GM19452 (cell line): ENCODE data around the gene FTHL17.

Experiments used
- ATAC-seq: cut with Tn5 transposase; IDR thresholded peaks from one replicate; pipeline ENCODE4 v1.9.1; 2021; ENCODE audit not compliant: unreplicated experiment

The FTHL17 gene

GRCh38 chrX:31071725-31072124, at the start of gene FTHL17:
TSS of gene FTHL17 (minus strand) at chrX:31072041. CDS start at chrX:31071953, 88 bp downstream.
- no peak for ATAC-seq

- no peak for ATAC-seq
These were observed 45.4 kb upstream of the FTHL17 start for GRCh38 chrX:31117266-31117665.

- no peak for ATAC-seq
These were observed 43.6 kb upstream of the FTHL17 start for GRCh38 chrX:31115398-31115797.

GRCh38 chrX:31114858-31115257, 43.0 kb upstream of the FTHL17 start:
- no peak for ATAC-seq

DNA sequence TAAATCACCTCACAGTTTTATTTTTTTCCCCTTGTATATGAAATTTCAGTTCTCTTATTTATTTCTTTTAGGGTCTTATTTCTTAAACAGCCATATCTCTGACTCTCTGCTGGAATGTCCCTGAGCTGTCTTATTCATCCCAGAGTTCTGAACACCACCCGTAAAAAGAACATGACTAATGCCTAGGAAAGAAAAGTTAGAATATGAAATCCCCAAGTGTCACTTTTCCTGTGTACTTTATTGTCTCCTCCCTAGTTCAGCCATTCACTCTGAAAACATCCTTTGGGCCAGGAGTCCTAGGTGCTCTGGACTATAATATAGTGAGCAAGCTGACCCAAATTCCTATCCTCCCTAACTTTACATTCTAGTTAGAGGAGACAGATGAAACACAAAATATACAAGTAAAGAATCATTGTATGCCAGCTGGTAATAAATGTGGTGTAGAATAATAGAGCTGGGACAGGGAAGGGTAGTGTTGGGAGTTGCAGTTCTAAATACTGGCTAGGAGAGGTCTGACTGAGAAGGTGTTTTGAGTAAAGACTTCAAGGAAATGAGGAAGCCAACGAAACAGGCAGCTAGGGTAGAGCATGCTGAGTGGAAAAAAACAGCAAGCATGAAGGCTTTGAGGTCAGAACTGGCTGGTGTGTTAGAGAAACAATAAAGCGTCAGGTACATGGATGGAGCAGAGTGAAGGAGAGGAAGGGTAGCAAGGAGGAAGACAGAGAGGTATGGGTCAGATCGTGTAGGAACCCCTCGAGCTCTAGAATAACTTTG, 40.6 kb upstream of the FTHL17 start:
- no peak for ATAC-seq

DNA sequence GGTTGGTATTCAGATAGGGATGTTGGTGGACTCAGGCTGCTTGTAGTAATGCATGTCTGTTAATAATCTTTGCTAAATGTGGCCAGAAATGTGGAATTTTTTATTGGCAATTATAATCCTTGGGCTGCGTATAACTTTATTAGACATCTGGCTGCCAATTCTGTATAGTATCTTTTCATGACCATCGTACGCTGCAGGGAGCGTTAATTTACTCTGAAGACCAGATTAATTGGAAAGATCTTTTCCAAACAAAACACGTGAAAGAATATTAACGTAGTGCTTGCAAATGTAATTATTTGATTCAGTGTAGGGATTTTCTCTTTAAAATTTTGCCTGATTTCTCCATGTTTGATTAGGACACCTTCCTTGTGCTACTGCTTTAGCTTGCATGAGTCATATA, 38.8 kb upstream of the FTHL17 start:
- no peak for ATAC-seq

- ATAC-seq: peak; percentile 76
These were observed 27.8 kb upstream of the FTHL17 start for GRCh38 chrX:31099536-31100090.

GRCh38 chrX:31098079-31098478, 26.2 kb upstream of the FTHL17 start:
- ATAC-seq: no peak

GRCh38 chrX:31093639-31093975, 21.8 kb upstream of the FTHL17 start:
- no peak for ATAC-seq

- ATAC-seq: no peak
These were observed 21.3 kb upstream of the FTHL17 start for GRCh38 chrX:31092970-31093638.

- ATAC-seq: no peak
These were observed 20.6 kb upstream of the FTHL17 start for GRCh38 chrX:31092476-31092875.

DNA sequence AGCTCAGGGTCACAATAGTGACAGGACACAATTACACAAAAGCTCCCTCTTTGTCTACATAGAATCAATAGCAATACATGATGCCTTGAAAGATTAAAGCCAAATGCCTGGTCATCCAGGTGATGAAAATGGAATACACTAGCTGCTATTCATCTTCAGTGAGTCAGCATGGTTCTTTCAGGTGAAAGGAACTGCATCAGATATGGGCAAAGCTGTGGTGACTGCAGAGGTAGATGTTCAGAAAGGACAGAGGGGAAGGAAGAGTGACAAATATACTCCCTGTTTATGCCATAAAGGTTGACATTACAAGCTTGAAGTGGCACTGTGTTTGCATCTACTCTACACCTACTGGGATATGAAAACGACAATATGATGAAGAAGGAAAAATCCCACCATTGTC, 20.0 kb upstream of the FTHL17 start:
- no peak for ATAC-seq

DNA sequence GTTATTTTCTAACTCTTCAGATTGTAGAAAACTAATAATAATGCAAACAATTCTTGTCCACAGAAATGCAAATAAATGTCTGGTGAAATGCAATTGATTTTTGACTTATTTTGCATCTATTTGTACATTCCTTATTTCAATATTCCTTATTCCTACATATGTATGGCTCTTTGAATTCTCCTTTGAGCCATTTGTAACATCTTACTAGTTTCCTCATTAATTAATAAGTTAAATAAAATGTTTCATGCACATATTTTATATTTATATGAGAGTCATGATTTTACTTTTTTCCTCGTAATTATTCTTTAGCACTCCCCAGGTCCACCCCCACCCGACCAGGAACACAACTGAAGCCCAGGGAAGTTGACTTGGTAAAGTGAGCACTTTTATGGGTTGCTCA, 2.7 kb upstream of the FTHL17 start:
- ATAC-seq: no peak

DNA sequence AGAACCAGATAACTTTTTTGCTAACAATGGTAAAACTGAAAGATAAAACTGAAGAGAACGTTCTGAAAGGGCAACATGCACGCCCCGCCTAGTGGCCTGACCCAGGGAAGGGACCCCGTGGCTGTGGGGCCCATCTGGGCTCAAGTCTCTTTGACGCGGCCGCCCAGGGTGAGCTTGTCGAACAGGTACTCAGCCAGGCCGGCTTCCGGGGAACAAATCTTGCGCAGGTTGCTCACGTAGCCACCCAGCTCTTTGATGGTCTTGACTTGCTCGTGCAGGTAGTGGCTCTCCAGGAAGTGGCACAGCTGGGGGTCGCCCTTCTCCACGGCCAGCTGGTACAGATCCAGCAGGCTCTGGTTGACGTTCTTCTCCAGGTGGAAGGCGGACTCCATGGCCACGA, 579 bp downstream of the FTHL17 start:
- ATAC-seq: no peak

GRCh38 chrX:31070057-31070468, 1.8 kb downstream of the FTHL17 start:
- ATAC-seq: peak; percentile 68

GRCh38 chrX:31063114-31063513, 8.7 kb downstream of the FTHL17 start:
- no peak for ATAC-seq

DNA sequence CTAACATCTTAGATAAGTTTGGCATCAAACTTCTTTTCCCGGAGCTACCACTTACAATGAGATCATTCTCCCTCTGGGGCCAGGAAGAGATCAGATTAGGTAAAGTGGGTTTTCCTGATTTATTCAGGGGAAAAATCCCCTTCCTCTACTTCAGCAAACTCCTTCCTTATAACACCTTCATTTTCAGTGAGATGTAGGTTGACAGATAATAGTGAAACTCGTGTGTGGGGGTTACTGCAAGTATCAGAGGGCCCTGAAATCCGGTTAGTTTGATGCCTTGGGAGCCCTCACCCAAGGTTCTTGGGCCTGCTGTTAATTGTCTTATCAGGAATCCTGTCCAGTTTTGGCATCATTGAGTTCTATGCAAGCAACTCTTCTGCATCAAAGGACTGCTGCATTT, 10.8 kb downstream of the FTHL17 start:
- peak; percentile 69 for ATAC-seq

- no peak for ATAC-seq
These were observed 11.8 kb downstream of the FTHL17 start for GRCh38 chrX:31060016-31060415.

DNA sequence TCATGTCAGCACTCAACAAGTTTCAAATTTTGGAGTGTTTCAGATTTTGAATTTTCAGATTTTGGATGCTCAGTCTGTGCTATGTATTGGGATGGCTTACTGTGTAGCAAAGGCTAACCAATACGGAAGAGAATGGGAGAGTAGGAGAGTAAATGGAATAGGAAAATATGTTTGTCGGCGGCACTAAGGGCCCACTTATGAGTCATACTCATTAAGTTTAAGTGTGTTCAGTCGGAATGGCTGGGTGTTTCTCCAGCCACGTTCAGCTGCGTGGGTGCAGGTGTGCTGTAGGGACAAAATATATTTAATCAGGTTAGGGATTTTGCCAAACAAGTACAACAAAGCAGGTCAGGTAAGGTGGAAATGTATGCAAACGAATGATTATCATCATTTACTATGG, 13.6 kb downstream of the FTHL17 start:
- no peak for ATAC-seq

DNA sequence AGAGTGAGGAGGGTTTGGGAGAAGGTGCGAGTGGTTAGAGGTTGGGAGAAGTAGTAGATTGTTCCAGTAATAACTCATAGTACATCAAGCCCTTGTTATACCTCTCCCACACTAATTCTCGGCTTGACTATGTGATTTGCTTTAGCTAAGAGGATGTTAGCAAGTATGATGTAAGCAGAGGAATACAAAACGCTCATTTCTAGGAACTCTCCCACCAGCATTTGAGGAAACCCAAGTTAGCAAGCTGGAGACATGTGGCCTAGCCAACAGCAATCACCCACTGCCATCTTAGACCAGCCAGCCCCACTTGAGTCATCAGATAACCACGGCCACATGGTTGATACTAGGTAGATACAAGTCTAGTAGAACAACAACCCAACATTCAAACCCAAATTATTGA, 14.2 kb downstream of the FTHL17 start:
- ATAC-seq: no peak

DNA sequence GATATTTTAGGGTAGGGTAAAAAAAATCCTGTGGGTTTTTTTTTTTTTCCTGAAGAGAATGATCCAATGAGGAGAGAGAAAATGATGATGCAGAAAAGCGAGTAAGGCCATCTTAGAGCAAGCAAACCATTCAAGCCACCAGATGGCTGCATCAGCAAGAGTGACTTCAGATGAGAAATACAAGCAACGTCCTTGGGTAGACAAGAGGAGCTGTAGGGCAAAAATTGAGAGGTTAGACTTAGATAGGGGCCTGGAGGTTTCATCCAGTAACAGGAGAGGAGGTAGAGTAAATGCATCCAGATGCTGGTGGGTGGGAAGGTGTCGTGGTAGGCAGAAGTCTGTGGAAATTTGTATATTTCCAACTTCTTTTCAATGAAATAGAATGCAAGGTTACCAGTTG, 14.6 kb downstream of the FTHL17 start:
- ATAC-seq: no peak

DNA sequence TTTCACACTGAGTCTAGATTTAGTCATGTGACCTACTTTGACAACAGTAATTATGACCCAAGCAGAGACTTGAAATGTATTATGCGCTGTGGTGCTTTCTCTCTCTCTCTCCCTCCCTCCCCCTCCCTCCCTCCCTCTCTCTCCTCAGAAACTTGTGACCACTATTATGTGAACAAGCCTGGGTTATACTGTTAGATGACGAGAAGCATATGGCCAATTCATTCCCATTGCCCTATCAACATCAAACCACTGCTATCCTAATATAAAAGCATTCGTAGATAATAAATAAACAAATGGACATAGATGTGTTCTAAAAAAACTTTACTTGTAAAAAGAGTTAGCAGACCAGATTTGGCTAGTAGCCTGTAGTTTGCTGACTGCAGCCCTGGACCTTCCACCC, 18.2 kb downstream of the FTHL17 start:
- ATAC-seq: no peak
